LNCAP (cell line): ENCODE results near the gene IRX6.

ENCODE experiments used
- CTCF ChIP-seq: fragments of 450-650 bp; IDR thresholded peaks from 2 replicates; pipeline ENCODE4 v1.5.1; 2017; ENCODE audit warnings: mild to moderate bottlenecking

Gene IRX6

GRCh38 chr16:55294931-55295342, 29.1 kb upstream of the IRX6 start:
- TF ChIP-seq CTCF, result no peak

- TF ChIP-seq CTCF, result no peak
Measured at GRCh38 chr16:55297062-55297909, 26.7 kb upstream of the IRX6 start.

GRCh38 chr16:55297910-55298479, 26.0 kb upstream of the IRX6 start:
- TF ChIP-seq CTCF, result no peak

GRCh38 chr16:55301385-55302008, 22.5 kb upstream of the IRX6 start:
- no peak for TF ChIP-seq CTCF

GRCh38 chr16:55302635-55303034, 21.4 kb upstream of the IRX6 start:
- no peak for TF ChIP-seq CTCF

GRCh38 chr16:55308973-55309372, 15.0 kb upstream of the IRX6 start:
- TF ChIP-seq CTCF, result no peak

- TF ChIP-seq CTCF, result no peak
Measured at GRCh38 chr16:55322327-55322726, 1.7 kb upstream of the IRX6 start.
